Amniotic epithelial cell (primary cell): ENCODE measurements around the gene RHO.
"Not testable (repeated sequence)": the region's sequence is repeated elsewhere in the genome, so short reads cannot be mapped to it uniquely, and the experiment has no call there.

ENCODE experiments used
- DNase-seq: peaks from one replicate; pipeline ENCODE4 v3.0.0-alpha.2; 2010; ENCODE audit warnings: low read depth

RHO gene

GRCh38 chr3:129499604-129500333 is 28.7 kb upstream of the RHO start:
- DNase-seq, result not testable (repeated sequence)

- no peak for DNase-seq
Measured at GRCh38 chr3:129500334-129500658, 28.1 kb upstream of the RHO start.

- DNase-seq, result no peak
Measured at GRCh38 chr3:129501630-129502029, 26.8 kb upstream of the RHO start.

GRCh38 chr3:129502641-129503408 is 25.6 kb upstream of the RHO start:
- no peak for DNase-seq

GRCh38 chr3:129503471-129504291 is 24.8 kb upstream of the RHO start:
- peak; percentile 77 for DNase-seq

GRCh38 chr3:129504471-129505100 is 23.9 kb upstream of the RHO start:
- no peak for DNase-seq

- DNase-seq, result no peak
Measured at GRCh38 chr3:129505341-129505740, 23.1 kb upstream of the RHO start.

- no peak for DNase-seq
Measured at GRCh38 chr3:129506231-129506742, 22.2 kb upstream of the RHO start.

- DNase-seq, result no peak
Measured at GRCh38 chr3:129507181-129507831, 21.1 kb upstream of the RHO start.

- DNase-seq, result no peak
Measured at GRCh38 chr3:129512595-129512994, 15.8 kb upstream of the RHO start.

- no peak for DNase-seq
Measured at GRCh38 chr3:129513705-129514104, 14.7 kb upstream of the RHO start.

GRCh38 chr3:129514110-129514509 is 14.3 kb upstream of the RHO start:
- DNase-seq, result no peak

GRCh38 chr3:129514563-129514962 is 13.9 kb upstream of the RHO start:
- DNase-seq, result no peak

- not testable (repeated sequence) for DNase-seq
Measured at GRCh38 chr3:129515108-129515820, 13.2 kb upstream of the RHO start.

- not testable (repeated sequence) for DNase-seq
Measured at GRCh38 chr3:129515821-129516432, 12.5 kb upstream of the RHO start.

- DNase-seq, result no peak
Measured at GRCh38 chr3:129517516-129517915, 10.9 kb upstream of the RHO start.

GRCh38 chr3:129518038-129518561 is 10.3 kb upstream of the RHO start:
- no peak for DNase-seq

GRCh38 chr3:129518581-129518980 is 9.9 kb upstream of the RHO start:
- no peak for DNase-seq

- DNase-seq, result no peak
Measured at GRCh38 chr3:129519449-129519848, 9.0 kb upstream of the RHO start.
